ENCODE measurements around the gene CRB3.

The CRB3 gene

GRCh38 chr19:6433663-6434062 lies 30.4 kb upstream of the CRB3 start, which contains the start of gene SLC25A41:
Gene SLC25A41 (minus strand): TSS chr19:6433763. CDS start chr19:6433693, 70 bp downstream.
- H3K4me3 ChIP-seq (ENCODE audit: control insufficient read depth, low read depth, low read length) = no peak within 1 kb of the TSS
- TF ChIP-seq, protein P1, sequence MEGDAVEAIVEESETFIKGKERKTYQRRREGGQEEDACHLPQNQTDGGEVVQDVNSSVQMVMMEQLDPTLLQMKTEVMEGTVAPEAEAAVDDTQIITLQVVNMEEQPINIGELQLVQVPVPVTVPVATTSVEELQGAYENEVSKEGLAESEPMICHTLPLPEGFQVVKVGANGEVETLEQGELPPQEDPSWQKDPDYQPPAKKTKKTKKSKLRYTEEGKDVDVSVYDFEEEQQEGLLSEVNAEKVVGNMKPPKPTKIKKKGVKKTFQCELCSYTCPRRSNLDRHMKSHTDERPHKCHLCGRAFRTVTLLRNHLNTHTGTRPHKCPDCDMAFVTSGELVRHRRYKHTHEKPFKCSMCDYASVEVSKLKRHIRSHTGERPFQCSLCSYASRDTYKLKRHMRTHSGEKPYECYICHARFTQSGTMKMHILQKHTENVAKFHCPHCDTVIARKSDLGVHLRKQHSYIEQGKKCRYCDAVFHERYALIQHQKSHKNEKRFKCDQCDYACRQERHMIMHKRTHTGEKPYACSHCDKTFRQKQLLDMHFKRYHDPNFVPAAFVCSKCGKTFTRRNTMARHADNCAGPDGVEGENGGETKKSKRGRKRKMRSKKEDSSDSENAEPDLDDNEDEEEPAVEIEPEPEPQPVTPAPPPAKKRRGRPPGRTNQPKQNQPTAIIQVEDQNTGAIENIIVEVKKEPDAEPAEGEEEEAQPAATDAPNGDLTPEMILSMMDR (IDR thresholded peaks at IDR 0.05; ENCODE audit: control insufficient read depth, insufficient read depth, low read depth, low read length, missing control alignments) = no peak
- no peak for DNase-seq (ENCODE audit: low read depth)

DNA sequence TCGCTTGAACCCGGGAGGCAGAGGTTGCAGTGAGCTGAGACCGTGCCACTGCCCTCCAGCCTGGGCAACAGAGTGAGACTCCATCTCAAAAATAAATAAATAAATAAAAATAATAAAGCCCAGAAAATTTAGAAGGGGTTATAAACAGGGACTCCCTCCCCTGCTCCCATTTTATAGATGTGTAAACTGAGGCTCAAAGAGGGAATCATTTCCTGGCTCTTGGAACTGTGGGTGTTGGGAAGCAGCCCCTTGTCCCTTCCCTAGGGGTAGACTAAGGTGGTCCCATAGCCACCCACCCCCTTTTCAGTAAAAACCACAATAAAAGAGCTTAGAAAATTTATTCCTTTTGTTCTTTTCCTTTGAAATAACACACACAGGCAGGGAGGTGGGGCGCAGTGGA lies 24.3 kb upstream of the CRB3 start:
- TF ChIP-seq, protein P1 (IDR thresholded peaks at IDR 0.05; ENCODE audit: control insufficient read depth, insufficient read depth, low read depth, low read length, missing control alignments) = no peak
- no peak overlapping the region for H3K4me3 ChIP-seq (ENCODE audit: control insufficient read depth, low read depth, low read length)
- no peak for DNase-seq (ENCODE audit: low read depth)

GRCh38 chr19:6440905-6441304 lies 23.2 kb upstream of the CRB3 start:
- H3K4me3 ChIP-seq (ENCODE audit: control insufficient read depth, low read depth, low read length) = no peak overlapping the region
- TF ChIP-seq, protein P1 (IDR thresholded peaks at IDR 0.05; ENCODE audit: control insufficient read depth, insufficient read depth, low read depth, low read length, missing control alignments) = no peak
- DNase-seq (ENCODE audit: low read depth) = no peak

GRCh38 chr19:6442087-6442688 lies 21.9 kb upstream of the CRB3 start:
- no peak overlapping the region for H3K4me3 ChIP-seq (ENCODE audit: control insufficient read depth, low read depth, low read length)
- TF ChIP-seq, protein P1 (IDR thresholded peaks at IDR 0.05; ENCODE audit: control insufficient read depth, insufficient read depth, low read depth, low read length, missing control alignments) = no peak
- no peak for DNase-seq (ENCODE audit: low read depth)

- H3K4me3 ChIP-seq (ENCODE audit: control insufficient read depth, low read depth, low read length) = no peak overlapping the region
- DNase-seq (ENCODE audit: low read depth) = no peak
- TF ChIP-seq, protein P1 (IDR thresholded peaks at IDR 0.05; ENCODE audit: control insufficient read depth, insufficient read depth, low read depth, low read length, missing control alignments) = no peak
These were observed 20.1 kb upstream of the CRB3 start for GRCh38 chr19:6443986-6444385.

DNA sequence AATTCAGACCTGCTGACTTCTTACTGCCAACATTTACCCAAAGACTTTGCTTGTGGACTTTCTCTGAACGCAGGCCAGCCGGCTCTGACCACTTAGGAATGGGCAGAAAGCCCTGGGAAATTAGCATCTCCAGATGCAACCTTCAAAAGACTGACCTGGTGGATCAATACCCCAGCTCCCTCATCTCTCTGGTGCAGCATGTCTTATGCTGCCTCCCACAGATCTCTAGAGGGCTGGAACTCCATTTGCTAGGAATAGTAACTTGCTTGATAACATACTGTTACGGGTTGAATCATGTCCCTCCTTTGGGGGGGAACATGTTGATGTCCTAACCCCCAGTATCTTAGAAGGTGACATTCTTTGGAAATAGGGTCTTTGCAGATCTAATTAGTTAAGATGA lies 17.6 kb upstream of the CRB3 start:
- no peak overlapping the region for H3K4me3 ChIP-seq (ENCODE audit: control insufficient read depth, low read depth, low read length)
- TF ChIP-seq, protein P1 (IDR thresholded peaks at IDR 0.05; ENCODE audit: control insufficient read depth, insufficient read depth, low read depth, low read length, missing control alignments) = no peak
- no peak for DNase-seq (ENCODE audit: low read depth)
